Endothelial cell (in vitro differentiated cells): ENCODE results near the gene TMEM243. TPM values are rescaled to one million over a fixed set of nuclear protein-coding genes. Genes with fewer than 3 reads are reported as not detected.

ENCODE experiments used
- DNase-seq: peaks from one replicate; pipeline ENCODE4 v3.0.0; 2021; ENCODE audit warnings: low spot score
- H3K27ac Mint-ChIP-seq: one replicate; pipeline ENCODE4 v1.8.0; 2021; ENCODE audit warnings: mixed read lengths, inconsistent platforms; ENCODE audit not compliant: unreplicated experiment
- H3K27me3 Mint-ChIP-seq: one replicate; pipeline ENCODE4 v1.8.0; 2021; ENCODE audit warnings: mild to moderate bottlenecking, moderate library complexity, mixed read lengths, inconsistent platforms; ENCODE audit not compliant: unreplicated experiment
- H3K36me3 Mint-ChIP-seq: one replicate; pipeline ENCODE4 v1.8.0; 2021; ENCODE audit warnings: mild to moderate bottlenecking, low read depth, mixed read lengths, inconsistent platforms; ENCODE audit not compliant: unreplicated experiment
- H3K4me1 Mint-ChIP-seq: one replicate; pipeline ENCODE4 v1.8.0; 2021; ENCODE audit warnings: mild to moderate bottlenecking, mixed read lengths, inconsistent platforms; ENCODE audit not compliant: unreplicated experiment
- H3K4me3 Mint-ChIP-seq: one replicate; pipeline ENCODE4 v1.8.0; 2021; ENCODE audit warnings: mild to moderate bottlenecking, mixed read lengths, inconsistent platforms; ENCODE audit not compliant: unreplicated experiment
- H3K9me3 Mint-ChIP-seq: one replicate; pipeline ENCODE4 v1.8.0; 2021; ENCODE audit warnings: mixed read lengths, inconsistent platforms; ENCODE audit not compliant: unreplicated experiment
- total RNA-seq: library from RNA; stranded (reverse); fragmentation: NEBNext Ultra II Directional; extraction: Animal tissue kit (Norgen Biotek cat#: 25700); gene quantifications from one replicate; pipeline ENCODE4 v1.2.1, GENCODE V29; 2021; ENCODE audit not compliant: unreplicated experiment
- TF ChIP-seq, protein P1 (sequence below): fragments of 200-600 bp; sonication (generic); IDR thresholded peaks from one replicate; pipeline ENCODE4 v1.5.0; 2021; ENCODE audit warnings: antibody characterized with exemption; ENCODE audit not compliant: unreplicated experiment

The TMEM243 gene
- total RNA-seq, 1 donor from 2014 or later: 44.9 TPM

DNA sequence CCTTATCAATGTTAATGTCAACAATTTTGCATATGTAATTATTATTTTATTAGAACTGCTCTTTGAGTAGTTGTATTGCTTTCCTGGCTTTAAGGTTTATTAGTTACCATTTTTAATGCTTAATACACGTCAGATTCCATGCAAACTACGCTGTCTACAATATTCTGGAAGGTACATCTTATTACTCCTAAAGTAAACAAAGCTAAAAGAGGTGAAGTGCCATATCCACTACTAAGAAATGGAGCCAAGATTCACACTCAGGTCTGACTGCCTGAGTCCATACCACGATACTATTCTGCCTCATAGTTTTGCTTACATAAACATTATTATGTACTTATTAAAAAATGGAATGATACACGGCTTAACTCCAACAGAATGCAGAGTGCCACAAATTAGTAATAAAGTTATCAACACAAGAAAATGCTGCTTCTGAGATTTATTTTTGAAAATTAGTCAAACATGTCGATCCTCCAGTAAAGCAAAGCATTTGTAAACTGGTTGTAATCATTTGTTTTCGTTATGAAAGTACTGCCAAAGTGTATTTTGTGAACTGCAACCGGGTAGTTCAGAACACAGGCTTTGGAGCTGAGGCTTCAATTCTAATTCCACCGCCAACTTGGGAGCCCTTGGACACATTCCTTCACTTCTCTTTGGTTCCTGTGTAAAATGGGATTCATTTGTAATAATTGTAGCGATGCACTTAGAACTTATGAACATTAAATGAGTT lies 68.4 kb downstream of the TMEM243 start:
- TF ChIP-seq, protein P1, sequence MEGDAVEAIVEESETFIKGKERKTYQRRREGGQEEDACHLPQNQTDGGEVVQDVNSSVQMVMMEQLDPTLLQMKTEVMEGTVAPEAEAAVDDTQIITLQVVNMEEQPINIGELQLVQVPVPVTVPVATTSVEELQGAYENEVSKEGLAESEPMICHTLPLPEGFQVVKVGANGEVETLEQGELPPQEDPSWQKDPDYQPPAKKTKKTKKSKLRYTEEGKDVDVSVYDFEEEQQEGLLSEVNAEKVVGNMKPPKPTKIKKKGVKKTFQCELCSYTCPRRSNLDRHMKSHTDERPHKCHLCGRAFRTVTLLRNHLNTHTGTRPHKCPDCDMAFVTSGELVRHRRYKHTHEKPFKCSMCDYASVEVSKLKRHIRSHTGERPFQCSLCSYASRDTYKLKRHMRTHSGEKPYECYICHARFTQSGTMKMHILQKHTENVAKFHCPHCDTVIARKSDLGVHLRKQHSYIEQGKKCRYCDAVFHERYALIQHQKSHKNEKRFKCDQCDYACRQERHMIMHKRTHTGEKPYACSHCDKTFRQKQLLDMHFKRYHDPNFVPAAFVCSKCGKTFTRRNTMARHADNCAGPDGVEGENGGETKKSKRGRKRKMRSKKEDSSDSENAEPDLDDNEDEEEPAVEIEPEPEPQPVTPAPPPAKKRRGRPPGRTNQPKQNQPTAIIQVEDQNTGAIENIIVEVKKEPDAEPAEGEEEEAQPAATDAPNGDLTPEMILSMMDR: no peak
- Mint-ChIP-seq H3K9me3 (no peaks in the 10 kb centered on the region), H3K4me3 (peak overlapping the region; percentile 99), H3K27ac (no peak overlapping the region), H3K4me1 (peaks cover 27% of the 10 kb centered on the region), H3K36me3 (peaks cover 5% of the 10 kb centered on the region), H3K27me3 (peaks cover 11% of the 10 kb centered on the region)
- no peak for DNase-seq

DNA sequence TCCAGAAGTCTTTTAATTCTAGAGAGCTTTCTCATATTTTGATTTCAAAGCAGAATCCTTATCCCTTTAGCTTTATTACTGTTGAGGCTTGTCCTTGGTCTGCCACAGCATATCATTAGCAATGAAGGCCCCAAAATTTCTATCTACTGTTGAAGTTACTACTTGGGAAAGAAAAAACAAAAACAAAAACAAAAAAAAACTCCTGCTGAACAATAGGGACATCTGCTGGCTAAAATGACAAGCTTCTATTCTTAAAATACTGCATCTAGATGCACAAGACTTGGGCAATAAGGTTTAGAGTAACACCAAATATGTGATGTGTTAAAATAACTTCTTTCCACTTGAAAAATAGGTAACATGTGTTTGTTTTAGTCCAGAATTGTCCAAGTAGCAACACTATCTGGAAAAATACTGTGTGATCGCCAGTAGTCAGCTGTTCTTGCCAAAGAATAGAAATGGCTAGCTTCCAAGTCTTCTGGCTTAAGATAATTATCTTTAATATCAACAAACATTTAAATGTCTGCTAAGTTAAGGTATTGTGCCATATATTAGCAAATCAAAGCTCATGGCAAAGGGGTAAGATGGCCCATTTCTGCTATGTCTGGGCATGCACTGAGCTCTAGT lies 71.1 kb downstream of the TMEM243 start:
- no peak for DNase-seq
- TF ChIP-seq, protein P1: no peak
- peaks cover 13% of the 10 kb centered on the region for H3K4me1 Mint-ChIP-seq

DNA sequence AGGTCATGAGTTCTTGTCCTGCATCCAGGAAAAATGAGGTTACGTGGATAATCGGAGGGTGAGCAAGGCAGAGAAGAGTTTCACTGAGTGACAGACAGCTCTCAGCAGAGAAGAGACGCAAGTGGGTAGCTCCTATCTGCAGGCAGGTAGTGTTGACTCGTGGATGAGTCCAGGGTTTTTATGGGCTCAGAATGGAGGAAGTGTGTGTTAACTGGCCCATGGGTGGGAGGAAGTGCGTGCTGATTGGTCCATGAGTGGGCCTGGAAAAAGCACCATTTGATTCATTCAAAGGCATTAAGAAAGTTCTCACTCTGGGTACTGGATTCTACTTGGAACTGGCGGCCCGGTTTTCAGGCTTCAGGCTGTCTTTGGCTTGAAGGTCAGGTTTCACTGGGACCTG lies 72.0 kb downstream of the TMEM243 start:
- TF ChIP-seq, protein P1: no peak
- Mint-ChIP-seq H3K27ac (no peak overlapping the region), H3K4me1 (peaks cover 8% of the 10 kb centered on the region), H3K4me3 (no peak overlapping the region), H3K27me3 (peaks cover 7% of the 10 kb centered on the region), H3K36me3 (no peaks in the 10 kb centered on the region), H3K9me3 (no peaks in the 10 kb centered on the region)
- DNase-seq: no peak

More for the DNA sequence above, 71.1 kb downstream of the TMEM243 start:
- Mint-ChIP-seq H3K36me3 (peaks cover 5% of the 10 kb centered on the region), H3K27ac (no peak overlapping the region), H3K4me3 (no peak overlapping the region), H3K27me3 (peaks cover 11% of the 10 kb centered on the region), H3K9me3 (no peaks in the 10 kb centered on the region)

DNA sequence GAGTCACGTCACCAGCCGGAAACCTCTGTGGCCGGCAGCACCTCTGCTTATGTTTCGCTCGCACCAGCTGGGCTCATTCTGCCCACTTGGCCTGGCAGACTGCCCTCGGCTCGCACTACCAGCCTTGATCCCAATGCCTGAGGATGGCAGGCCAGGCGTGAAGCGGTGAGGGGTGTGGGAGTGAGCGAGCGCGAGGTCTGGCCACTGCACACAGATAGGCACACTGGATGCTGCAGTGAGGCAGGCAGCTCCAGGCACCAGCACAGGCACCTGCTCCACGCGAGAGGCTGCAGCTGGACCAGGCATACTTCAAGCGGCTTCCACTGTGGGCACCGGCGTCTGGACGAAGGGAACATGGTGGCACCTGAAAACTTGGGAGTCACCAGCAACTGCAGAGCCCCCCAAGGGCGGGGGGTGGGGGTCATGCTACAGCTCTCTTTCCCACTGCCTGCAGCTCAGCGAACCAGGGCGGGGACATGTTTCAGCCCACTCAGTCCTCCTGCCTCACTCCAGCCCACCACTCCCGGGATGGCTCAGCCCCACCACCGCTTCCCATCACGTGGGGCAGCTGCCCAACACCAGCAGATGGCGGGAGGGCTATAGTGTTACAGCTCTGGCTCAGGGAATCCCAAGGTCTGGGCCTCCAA lies 72.7 kb downstream of the TMEM243 start:
- Mint-ChIP-seq H3K36me3 (no peaks in the 10 kb centered on the region), H3K27ac (no peak overlapping the region), H3K27me3 (peaks cover 5% of the 10 kb centered on the region), H3K9me3 (no peaks in the 10 kb centered on the region), H3K4me3 (no peak overlapping the region), H3K4me1 (peaks cover 6% of the 10 kb centered on the region)
- TF ChIP-seq, protein P1: no peak
- no peak for DNase-seq

Other genes with a start within 250 kb of the TMEM243 start
- 59.4 TPM for gene ELAPOR2, start 160.1 kb downstream of the TMEM243 start, total RNA-seq
- 106 TPM for gene DMTF1, start 67.3 kb downstream of the TMEM243 start, total RNA-seq
- gene CROT, start 125.9 kb upstream of the TMEM243 start, total RNA-seq: 11.1 TPM